Nephron progenitor cell (in vitro differentiated cells): ENCODE results near the gene EEFSEC.

Experiments
- DNase-seq: peaks from one replicate; pipeline ENCODE4 v3.0.0; 2021
- H3K27ac Mint-ChIP-seq: 2 replicates; pipeline ENCODE4 v1.8.0; 2021; ENCODE audit warnings: mild to moderate bottlenecking, moderate library complexity, mixed read lengths
- H3K27me3 Mint-ChIP-seq: 2 replicates; pipeline ENCODE4 v1.8.0; 2021; ENCODE audit warnings: mild to moderate bottlenecking, low read depth, mixed read lengths; ENCODE audit not compliant: poor library complexity
- H3K36me3 Mint-ChIP-seq: 2 replicates; pipeline ENCODE4 v1.8.0; 2021; ENCODE audit warnings: low read depth, mixed read lengths
- H3K4me1 Mint-ChIP-seq: 2 replicates; pipeline ENCODE4 v1.8.0; 2021; ENCODE audit warnings: mixed read lengths
- H3K4me3 Mint-ChIP-seq: 2 replicates; pipeline ENCODE4 v1.8.0; 2021; ENCODE audit warnings: mild to moderate bottlenecking, moderate library complexity, mixed read lengths
- H3K9me3 Mint-ChIP-seq: 2 replicates; pipeline ENCODE4 v1.8.0; 2021; ENCODE audit warnings: mild to moderate bottlenecking, moderate library complexity, mixed read lengths
- TF ChIP-seq, protein P1 (sequence below): fragments of 200-600 bp; sonication (generic); IDR thresholded peaks from 2 replicates; pipeline ENCODE4 v1.5.0; 2021; ENCODE audit warnings: antibody characterized with exemption

The EEFSEC gene

DNA sequence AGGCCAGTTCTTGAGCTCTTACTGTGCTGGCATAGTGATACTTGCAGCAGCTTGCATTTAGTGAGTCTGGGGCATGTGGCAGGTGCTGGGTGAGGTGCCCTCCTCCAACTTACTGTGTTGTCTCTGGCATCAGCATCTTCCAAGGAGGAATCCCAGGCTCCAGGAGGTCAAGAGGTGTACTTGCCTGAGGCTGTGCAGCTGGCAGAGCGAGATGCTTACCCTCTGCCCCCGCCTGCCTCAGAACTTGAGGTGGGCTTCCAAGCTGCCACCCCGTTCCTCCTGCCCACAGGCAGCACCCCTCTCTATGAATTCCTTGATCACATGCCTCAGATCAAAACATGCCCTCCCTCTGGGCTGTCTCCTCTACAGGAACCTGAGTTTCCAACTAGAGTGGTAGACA, 86.0 kb downstream of the EEFSEC start:
- no peak for DNase-seq
- peaks cover 30% of the 10 kb centered on the region for H3K4me1 Mint-ChIP-seq
- H3K4me3 Mint-ChIP-seq: no peak overlapping the region
- no peaks in the 10 kb centered on the region for H3K36me3 Mint-ChIP-seq
- no peaks in the 10 kb centered on the region for H3K9me3 Mint-ChIP-seq
- H3K27ac Mint-ChIP-seq: no peak overlapping the region
- H3K27me3 Mint-ChIP-seq: peaks cover 7% of the 10 kb centered on the region
- TF ChIP-seq, protein P1, sequence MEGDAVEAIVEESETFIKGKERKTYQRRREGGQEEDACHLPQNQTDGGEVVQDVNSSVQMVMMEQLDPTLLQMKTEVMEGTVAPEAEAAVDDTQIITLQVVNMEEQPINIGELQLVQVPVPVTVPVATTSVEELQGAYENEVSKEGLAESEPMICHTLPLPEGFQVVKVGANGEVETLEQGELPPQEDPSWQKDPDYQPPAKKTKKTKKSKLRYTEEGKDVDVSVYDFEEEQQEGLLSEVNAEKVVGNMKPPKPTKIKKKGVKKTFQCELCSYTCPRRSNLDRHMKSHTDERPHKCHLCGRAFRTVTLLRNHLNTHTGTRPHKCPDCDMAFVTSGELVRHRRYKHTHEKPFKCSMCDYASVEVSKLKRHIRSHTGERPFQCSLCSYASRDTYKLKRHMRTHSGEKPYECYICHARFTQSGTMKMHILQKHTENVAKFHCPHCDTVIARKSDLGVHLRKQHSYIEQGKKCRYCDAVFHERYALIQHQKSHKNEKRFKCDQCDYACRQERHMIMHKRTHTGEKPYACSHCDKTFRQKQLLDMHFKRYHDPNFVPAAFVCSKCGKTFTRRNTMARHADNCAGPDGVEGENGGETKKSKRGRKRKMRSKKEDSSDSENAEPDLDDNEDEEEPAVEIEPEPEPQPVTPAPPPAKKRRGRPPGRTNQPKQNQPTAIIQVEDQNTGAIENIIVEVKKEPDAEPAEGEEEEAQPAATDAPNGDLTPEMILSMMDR: no peak

DNA sequence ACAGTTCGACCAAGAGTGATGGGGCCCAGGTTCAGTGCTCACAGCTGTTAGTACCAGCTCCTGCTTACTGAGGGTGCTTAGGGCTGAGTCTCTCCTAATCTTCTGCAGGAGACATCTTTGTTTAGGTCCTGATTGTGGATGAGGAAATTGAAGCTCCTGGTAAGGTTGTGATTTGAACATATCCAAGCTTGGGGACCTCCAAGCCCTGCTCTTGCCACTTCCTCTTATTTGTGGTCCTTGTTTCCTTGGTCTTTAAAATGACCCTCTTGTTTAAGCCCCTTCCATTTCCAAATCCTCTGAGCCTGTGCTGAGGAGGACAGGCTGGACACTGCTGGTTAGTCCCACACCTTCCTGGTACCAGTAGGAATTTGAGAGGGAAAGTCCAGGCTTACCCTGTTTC, 87.0 kb downstream of the EEFSEC start:
- Mint-ChIP-seq H3K4me1 (peaks cover 25% of the 10 kb centered on the region), H3K27ac (no peak overlapping the region), H3K36me3 (no peaks in the 10 kb centered on the region), H3K4me3 (no peak overlapping the region), H3K27me3 (peaks cover 7% of the 10 kb centered on the region), H3K9me3 (no peaks in the 10 kb centered on the region)
- DNase-seq: no peak
- TF ChIP-seq, protein P1: no peak

DNA sequence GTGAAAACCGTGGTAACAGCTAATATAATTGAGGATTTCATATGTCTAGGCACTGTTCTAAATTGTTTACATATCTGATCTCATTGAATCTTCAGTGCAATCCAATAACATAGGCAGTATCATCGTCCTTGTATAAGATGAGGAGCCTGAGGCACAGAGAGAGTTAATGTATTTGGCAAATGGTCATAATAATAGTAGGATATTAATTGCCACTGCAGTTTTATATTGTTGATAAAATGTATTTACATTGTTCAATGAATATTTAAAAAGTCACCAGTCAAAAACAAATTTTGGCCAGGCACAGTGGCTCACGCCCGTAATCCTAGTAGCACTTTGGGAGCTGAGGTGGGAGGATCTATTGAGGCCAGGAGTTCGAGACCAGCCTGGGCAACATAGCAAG, 88.5 kb downstream of the EEFSEC start:
- Mint-ChIP-seq H3K27me3 (peaks cover 7% of the 10 kb centered on the region), H3K4me1 (peaks cover 10% of the 10 kb centered on the region), H3K4me3 (no peak overlapping the region), H3K27ac (no peak overlapping the region), H3K9me3 (no peaks in the 10 kb centered on the region), H3K36me3 (no peaks in the 10 kb centered on the region)
- TF ChIP-seq, protein P1: no peak
- DNase-seq: no peak

DNA sequence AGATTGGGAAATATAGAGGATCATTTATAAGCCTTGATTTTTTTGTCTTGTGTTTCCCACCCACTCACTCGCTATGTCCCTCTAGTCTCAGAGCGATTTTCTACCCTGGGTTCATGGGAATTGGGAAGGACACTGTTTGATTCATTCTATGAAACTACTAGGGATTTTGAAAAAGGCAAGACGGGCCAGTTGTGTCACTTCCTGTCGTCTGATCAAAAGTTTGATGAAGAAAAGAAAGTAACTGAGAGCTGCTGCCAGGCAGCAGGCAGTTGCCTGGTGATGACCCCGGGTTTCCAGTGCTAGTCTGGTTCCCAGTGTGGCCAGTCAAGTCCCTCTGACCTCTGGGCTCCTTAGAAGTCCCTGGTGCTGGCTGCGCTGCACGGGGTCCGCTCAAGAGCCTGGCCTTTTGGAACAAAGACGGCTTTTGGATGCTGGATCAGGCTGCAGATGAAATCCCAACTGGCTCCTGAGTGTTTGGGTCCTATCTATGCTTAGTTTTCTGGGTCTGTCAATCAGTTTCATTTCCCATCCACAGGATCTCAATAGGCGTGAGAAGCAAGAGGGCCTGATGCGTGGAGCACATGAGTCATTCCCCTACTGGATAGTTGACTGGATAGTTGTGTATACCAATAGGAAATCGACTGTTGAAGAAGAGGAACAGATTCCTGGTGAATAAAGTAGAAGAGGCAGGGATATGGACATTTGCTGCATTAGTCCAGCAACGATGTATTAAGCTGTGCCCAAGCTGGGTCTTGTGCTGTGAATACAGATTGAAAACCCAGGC, 89.7 kb downstream of the EEFSEC start:
- H3K9me3 Mint-ChIP-seq: no peaks in the 10 kb centered on the region
- no peak overlapping the region for H3K4me3 Mint-ChIP-seq
- H3K27ac Mint-ChIP-seq: no peak overlapping the region
- peaks cover 7% of the 10 kb centered on the region for H3K27me3 Mint-ChIP-seq
- no peak for DNase-seq
- TF ChIP-seq, protein P1: no peak
- H3K36me3 Mint-ChIP-seq: peaks cover 5% of the 10 kb centered on the region
- no peaks in the 10 kb centered on the region for H3K4me1 Mint-ChIP-seq

DNA sequence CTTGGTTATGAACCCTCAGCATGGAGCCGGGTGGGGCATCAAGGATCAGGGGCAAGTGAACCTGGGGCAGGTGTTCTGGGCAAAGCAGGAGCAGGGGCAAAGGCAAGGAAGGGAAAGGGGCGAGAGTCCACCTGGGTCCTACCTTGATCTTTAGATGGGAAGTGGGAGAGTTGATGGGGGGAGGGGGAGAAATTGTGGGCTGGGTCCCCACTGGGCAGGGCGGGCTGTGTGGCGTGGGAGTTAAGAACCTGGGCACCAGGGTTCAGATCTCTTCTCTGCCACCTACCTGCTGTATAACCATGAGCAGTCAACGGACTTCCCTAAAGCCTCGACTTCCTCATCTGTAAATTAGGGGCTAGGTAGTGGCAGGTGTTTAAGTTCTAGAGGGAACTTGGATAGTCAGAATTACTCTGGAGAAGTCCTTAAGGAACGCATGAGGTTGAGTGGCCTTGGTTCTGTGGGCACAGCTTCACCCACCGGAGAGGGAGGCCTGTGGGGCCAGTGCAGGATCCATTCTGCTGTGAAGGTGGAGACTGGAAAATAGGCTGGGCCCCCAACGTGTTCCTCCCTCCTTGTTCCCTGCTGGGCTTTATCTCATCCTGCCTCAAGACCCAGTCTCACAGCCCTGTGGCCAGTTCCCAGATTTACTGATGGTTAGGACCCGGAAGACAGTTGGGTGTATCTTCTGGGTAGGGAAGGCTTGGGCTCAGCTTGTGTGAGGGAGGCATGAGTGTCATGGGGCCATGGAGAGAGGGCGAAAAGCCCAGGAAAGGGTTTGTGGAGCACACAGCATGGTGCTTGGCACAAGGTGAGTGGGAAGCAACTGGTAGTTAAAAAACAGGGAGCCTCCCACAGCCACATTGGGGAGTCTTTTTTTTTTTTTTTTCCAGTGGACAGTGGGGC, 90.6 kb downstream of the EEFSEC start:
- no peak for DNase-seq
- H3K4me3 Mint-ChIP-seq: no peak overlapping the region
- H3K27me3 Mint-ChIP-seq: peaks cover 7% of the 10 kb centered on the region
- no peak overlapping the region for H3K27ac Mint-ChIP-seq
- H3K36me3 Mint-ChIP-seq: peaks cover 5% of the 10 kb centered on the region
- no peaks in the 10 kb centered on the region for H3K4me1 Mint-ChIP-seq
- no peaks in the 10 kb centered on the region for H3K9me3 Mint-ChIP-seq
- TF ChIP-seq, protein P1: no peak
